Common myeloid progenitor, CD34-positive (primary cell): ENCODE results near the gene RNASE8.

ENCODE experiments used
- CTCF ChIA-PET: fragments of 350-600 bp; sonication (Branson Sonifier 250); formaldehyde crosslinking; loops from one replicate; lab custom pipeline; 2021; ENCODE audit warnings: antibody characterized with exemption; lab: Charles Lee
- POLR2A ChIA-PET: fragments of 350-600 bp; sonication (Branson Sonifier 250); formaldehyde crosslinking; loops from one replicate; lab custom pipeline; 2021; ENCODE audit warnings: antibody characterized with exemption; lab: Charles Lee
- DNase-seq, 3 donors: peaks; one replicate each; pipeline versions ENCODE4 v3.0.0 to v3.0.0-alpha.2; 2013
- H3K27ac ChIP-seq, 2 experiments: 1 replicate in 1 of 2; 2 replicates in 1 of 2; pipeline ENCODE4 v1.7.0; 2013; ENCODE audit warnings: inconsistent platforms in 2 of 2, low read length in 2 of 2, mild to moderate bottlenecking in 2 of 2, low read depth in 1 of 2, moderate library complexity in 1 of 2; ENCODE audit not compliant: severe bottlenecking in 2 of 2, insufficient read depth in 1 of 2, poor library complexity in 1 of 2
- H3K27me3 ChIP-seq, 5 experiments: replicated peaks in 2 of 5; 1 replicate in 3 of 5; 2 replicates in 2 of 5; pipeline versions ENCODE4 v1.6.1 to v1.7.0; 2013; ENCODE audit warnings: low read length in 4 of 5, mild to moderate bottlenecking in 2 of 5, moderate library complexity in 2 of 5, inconsistent platforms in 1 of 5; ENCODE audit not compliant: insufficient read depth in 5 of 5, control insufficient read depth in 4 of 5
- H3K36me3 ChIP-seq, 4 experiments: 1 replicate in 2 of 4; 2 replicates in 2 of 4; pipeline versions ENCODE4 v1.6.1 to v1.7.0; 2013; ENCODE audit warnings: low read length in 3 of 4, control low read depth in 1 of 4, mild to moderate bottlenecking in 1 of 4; ENCODE audit not compliant: control insufficient read depth in 4 of 4, insufficient read depth in 4 of 4
- H3K4me1 ChIP-seq, 4 experiments: 1 replicate in 3 of 4; 2 replicates in 1 of 4; pipeline versions ENCODE4 v1.6.1 to v1.7.1; 2013; ENCODE audit warnings: low read length in 3 of 4, mild to moderate bottlenecking in 3 of 4, control low read depth in 1 of 4, inconsistent platforms in 1 of 4, moderate library complexity in 1 of 4; ENCODE audit not compliant: control insufficient read depth in 4 of 4, insufficient read depth in 4 of 4; ENCODE audit errors: control extremely low read depth in 1 of 4
- H3K4me3 ChIP-seq, 7 experiments: 1 replicate in 4 of 7; 2 replicates in 3 of 7; pipeline versions ENCODE4 v1.5.1 to v1.7.0; 2013; ENCODE audit warnings: mild to moderate bottlenecking in 7 of 7, low read length in 6 of 7, moderate library complexity in 6 of 7, inconsistent platforms in 2 of 7, low read depth in 2 of 7, control low read depth in 1 of 7; ENCODE audit not compliant: insufficient read depth in 4 of 7, control insufficient read depth in 1 of 7; ENCODE audit errors: extremely low read depth in 1 of 7
- H3K9me3 ChIP-seq, 5 experiments: 1 replicate in 4 of 5; 2 replicates in 1 of 5; pipeline versions ENCODE4 v1.6.1 to v1.7.1; 2013; ENCODE audit warnings: low read length in 4 of 5, mild to moderate bottlenecking in 2 of 5, inconsistent platforms in 1 of 5, low read depth in 1 of 5, moderate library complexity in 1 of 5; ENCODE audit not compliant: control insufficient read depth in 4 of 5, insufficient read depth in 2 of 5; ENCODE audit errors: control extremely low read depth in 1 of 5
- WGBS: methylation state at CpG from one replicate; pipeline ENCODE4 v1.1.5; 2013; ENCODE audit not compliant: insufficient coverage; 5-methylcytosine and 5-hydroxymethylcytosine counted together

RNASE8 gene

GRCh38 chr14:21041676-21042433 is 15.8 kb upstream of the RNASE8 start, which contains the start of gene RNASE7:
Gene RNASE7 (plus strand): TSS chr14:21042362. CDS start chr14:21042993, 631 bp downstream.
- DNase-seq, result peak in 2 of 3 donors; percentile 38 to 51
- WGBS, result 94% methylated on average over 7 of the region's 11 CpGs
- CTCF ChIA-PET, result interaction anchor here (0.7 to 7.2 kb wide), 13 partner anchors 11 to 70 kb away, joined by 3 to 345 read pairs (median 7); partner anchors contain the start of genes SLC39A2 and TPPP2

GRCh38 chr14:21042918-21043317 is 14.7 kb upstream of the RNASE8 start:
- DNase-seq, result peak in 2 of 3 donors; percentile 17 to 31
- H3K27ac ChIP-seq, result no peak overlapping the region
- H3K27me3 ChIP-seq, result no peaks in the 10 kb centered on the region
- peaks cover 9 to 32% (median 25%) of the 10 kb centered on the region in 4 experiments for H3K4me1 ChIP-seq
- H3K4me3 ChIP-seq, result no peak overlapping the region
- 27% methylated on average over 7 of the region's 8 CpGs for WGBS
- H3K36me3 ChIP-seq, result no peaks in the 10 kb centered on the region
- CTCF ChIA-PET, result interaction anchor here (1.3 to 7.2 kb wide), 7 partner anchors 11 to 47 kb away, joined by 3 to 345 read pairs (median 10); partner anchors contain the start of genes SLC39A2 and TPPP2
- POLR2A ChIA-PET, result no interaction called here
- no peaks in the 10 kb centered on the region for H3K9me3 ChIP-seq

More at GRCh38 chr14:21041676-21042433, 15.8 kb upstream of the RNASE8 start, which contains the start of gene RNASE7:
- H3K4me3 ChIP-seq, result no peak within 1 kb of the TSS
- H3K36me3 ChIP-seq, result no peaks in the 10 kb centered on the region
- no peak within 1 kb of the TSS for H3K27ac ChIP-seq
- no peaks in the 10 kb centered on the region for H3K9me3 ChIP-seq
- POLR2A ChIA-PET, result no interaction called here
- H3K27me3 ChIP-seq, result no peaks in the 10 kb centered on the region
- H3K4me1 ChIP-seq, result peaks cover 9 to 32% (median 25%) of the 10 kb centered on the region in 4 experiments

GRCh38 chr14:21043387-21043973 is 14.1 kb upstream of the RNASE8 start:
- no CpG with 5 or more reads among the region's 2 CpGs for WGBS

GRCh38 chr14:21043974-21044618 is 13.5 kb upstream of the RNASE8 start:
- Histone ChIP-seq H3K4me3 (peak overlapping the region in 3 of 7 experiments; percentile 2 to 39 (median 12)), H3K36me3 (no peaks in the 10 kb centered on the region), H3K27me3 (no peaks in the 10 kb centered on the region), H3K4me1 (peaks cover 9 to 32% (median 25%) of the 10 kb centered on the region in 4 experiments), H3K9me3 (no peaks in the 10 kb centered on the region), H3K27ac (peak overlapping the region in 1 of 2 experiments; percentile 35)
- WGBS, result 17% methylated on average over 5 of the region's 6 CpGs
- peak; percentile 68 to 88 (median 87) for DNase-seq
- POLR2A ChIA-PET, result interaction anchor here (1.1 to 1.5 kb wide), 2 partner anchors 16 to 17 kb away, joined by 3 to 5 read pairs; no protein-coding TSS in a partner anchor
- CTCF ChIA-PET, result interaction anchor here (0.9 to 7.2 kb wide), 11 partner anchors 9 to 55 kb away, joined by 3 to 345 read pairs (median 4); partner anchors contain the start of gene TPPP2

More at GRCh38 chr14:21043387-21043973, 14.1 kb upstream of the RNASE8 start:
- Histone ChIP-seq H3K4me1 (peaks cover 9 to 32% (median 25%) of the 10 kb centered on the region in 4 experiments), H3K4me3 (no peak overlapping the region), H3K9me3 (no peaks in the 10 kb centered on the region), H3K27me3 (no peaks in the 10 kb centered on the region), H3K36me3 (no peaks in the 10 kb centered on the region), H3K27ac (peak overlapping the region in 1 of 2 experiments; percentile 35)
- no peak for DNase-seq
- ChIA-PET POLR2A (interaction anchor here (1.1 to 1.5 kb wide), 2 partner anchors 15 to 17 kb away, joined by 3 to 5 read pairs; no protein-coding TSS in a partner anchor), CTCF (interaction anchor here (0.9 to 7.2 kb wide), 12 partner anchors 10 to 56 kb away, joined by 3 to 345 read pairs (median 4); partner anchors contain the start of genes SLC39A2 and TPPP2)

GRCh38 chr14:21047378-21047781 is 10.2 kb upstream of the RNASE8 start:
- Histone ChIP-seq H3K27me3 (no peaks in the 10 kb centered on the region), H3K27ac (no peak overlapping the region), H3K9me3 (no peaks in the 10 kb centered on the region), H3K4me1 (peaks cover 9 to 31% (median 27%) of the 10 kb centered on the region in 4 experiments), H3K4me3 (no peak overlapping the region), H3K36me3 (no peaks in the 10 kb centered on the region)
- ChIA-PET CTCF (interaction anchor here (0.7 to 6.7 kb wide), 15 partner anchors 8 to 516 kb away, joined by 3 to 42 read pairs (median 10); partner anchors contain the start of genes ARHGEF40 and RNASE8), POLR2A (no interaction called here)
- WGBS, result no CpG with 5 or more reads among the region's 2 CpGs
- no peak for DNase-seq

- ChIA-PET POLR2A (no interaction called here), CTCF (interaction anchor here (0.9 to 6.7 kb wide), 11 partner anchors 9 to 77 kb away, joined by 3 to 42 read pairs (median 11); partner anchors contain the start of gene RNASE8)
- no peak overlapping the region for H3K4me3 ChIP-seq
- H3K27ac ChIP-seq, result no peak overlapping the region
- H3K36me3 ChIP-seq, result no peaks in the 10 kb centered on the region
- no peaks in the 10 kb centered on the region for H3K27me3 ChIP-seq
- WGBS, result 100% methylated on average over 2 of the region's 2 CpGs
- no peak for DNase-seq
- H3K9me3 ChIP-seq, result no peaks in the 10 kb centered on the region
- H3K4me1 ChIP-seq, result peaks cover 9 to 19% (median 17%) of the 10 kb centered on the region in 4 experiments
Observed at GRCh38 chr14:21048638-21049037, 9.0 kb upstream of the RNASE8 start.
